ENCODE results near the gene HYAL2. TPM values are rescaled to one million over a fixed set of nuclear protein-coding genes. Genes with fewer than 3 reads are reported as not detected.
A peak's percentile ranks its signal among the peaks of the same experiment; 100 is the strongest.

Gene HYAL2
- total and polyA plus RNA-seq, 9 of the 15 experiments (the other 6 are each of a cell fraction or from before 2014, with no cell fraction given) = 0.36 to 22.7 (median 11.4) TPM; not detected in 1

DNA sequence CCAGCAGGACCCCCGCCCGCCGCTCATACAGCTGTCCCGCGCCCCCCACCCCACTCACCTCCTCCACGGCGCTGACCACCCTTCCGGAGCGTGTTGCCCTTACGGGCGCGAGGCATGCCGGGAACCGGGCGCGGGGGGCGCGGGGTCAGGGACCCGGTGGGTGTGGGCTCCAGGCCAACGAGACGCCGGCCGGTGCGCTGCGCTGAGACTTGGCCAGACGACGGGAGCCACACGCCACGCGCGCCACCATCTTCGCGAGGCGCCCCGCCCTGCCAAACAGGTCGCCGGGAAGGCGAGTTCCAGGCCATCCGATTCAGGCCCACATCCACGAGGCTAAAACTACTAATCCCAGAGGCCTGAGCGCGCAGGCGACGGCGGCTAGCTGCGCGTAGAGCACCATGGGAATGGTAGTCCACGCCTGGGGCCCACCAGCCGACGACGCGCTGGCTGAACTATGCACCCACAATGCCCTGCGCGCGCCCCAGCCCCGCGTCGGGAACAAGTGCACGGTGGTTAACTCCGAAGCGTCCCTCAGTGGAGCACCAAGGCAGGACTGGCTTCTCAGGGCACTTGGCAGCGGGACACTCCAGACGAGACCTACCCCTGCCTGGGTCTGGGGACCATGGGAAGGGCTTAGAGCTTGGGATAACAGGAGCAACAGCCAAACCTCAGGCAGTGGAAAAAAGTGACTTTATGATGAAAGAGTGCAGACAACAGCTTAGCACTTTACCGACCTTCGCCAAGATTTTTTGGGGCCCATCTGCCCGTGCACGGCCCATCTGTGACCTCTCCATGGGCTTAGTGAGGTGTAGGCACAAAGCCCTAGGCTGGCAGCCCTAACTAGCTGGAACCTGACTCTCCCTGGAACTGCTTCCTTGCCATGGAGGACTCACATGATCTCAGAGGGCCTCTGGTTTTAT is 30.1 kb downstream of the HYAL2 start, which contains the start of gene IFRD2 (continued):
- TF ChIP-seq PCBP2 (IDR thresholded peaks at IDR 0.05; ENCODE audit: low read depth, low read length, poor library complexity, severe bottlenecking) = no peak
- TF ChIP-seq POLR2G (IDR thresholded peaks at IDR 0.05; ENCODE audit: low read depth, low read length) = peak; percentile 86
- TF ChIP-seq CCAR2 (IDR thresholded peaks at IDR 0.05; ENCODE audit: low read depth, low read length) = no peak
- TF ChIP-seq RBM22 (IDR thresholded peaks at IDR 0.05; ENCODE audit: low read depth, low read length, poor library complexity, severe bottlenecking) = no peak
- peak; percentile 64 for TF ChIP-seq CHD2 (IDR thresholded peaks at IDR 0.05; ENCODE audit: low read depth, low read length)
- TF ChIP-seq NEUROD1 (IDR thresholded peaks at IDR 0.05; ENCODE audit: borderline replicate concordance, low read depth, low read length, partially characterized antibody) = no peak
- TF ChIP-seq ZNF184 (CRISPR knock-in tag; IDR thresholded peaks at IDR 0.05) = no peak
- TF ChIP-seq YBX1 (IDR thresholded peaks at IDR 0.05) = no peak
- TF ChIP-seq C11orf30 (IDR thresholded peaks at IDR 0.05; ENCODE audit: low read depth) = peak; percentile 88
- no peak for TF ChIP-seq SMARCA4 (IDR thresholded peaks at IDR 0.05)
- no peak for TF ChIP-seq JUNB (CRISPR knock-in tag; conservative IDR thresholded peaks at IDR 0.05)
- TF ChIP-seq ILK (tag; IDR thresholded peaks at IDR 0.05; ENCODE audit: borderline replicate concordance, low read depth) = no peak
- TF ChIP-seq ZEB2 (IDR thresholded peaks at IDR 0.05) = no peak
- no peak for TF ChIP-seq ZNF318 (IDR thresholded peaks at IDR 0.05; ENCODE audit: borderline replicate concordance in 1 of 2, low read depth in 1 of 2)
- TF ChIP-seq ZNF589 (CRISPR knock-in tag; IDR thresholded peaks at IDR 0.05; ENCODE audit: low read depth) = peak; percentile 81
- no peak for TF ChIP-seq FOXP1 (CRISPR knock-in tag; IDR thresholded peaks at IDR 0.05)
- TF ChIP-seq TCF3 (CRISPR knock-in tag; IDR thresholded peaks at IDR 0.05) = no peak
- peak; percentile 52; the same call in 1 of the 2 replicates for TF ChIP-seq NR4A1 (CRISPR knock-in tag; IDR thresholded peaks at IDR 0.05)
- peak; percentile 85 for TF ChIP-seq NR4A1 (tag; IDR thresholded peaks at IDR 0.05)
- no peak for TF ChIP-seq ZFP1 (CRISPR knock-in tag; IDR thresholded peaks at IDR 0.05)
- peak; percentile 99 for TF ChIP-seq ZNF143 (CRISPR knock-in tag; IDR thresholded peaks at IDR 0.05)
